Transverse colon (tissue), 3 donors: ENCODE measurements around the gene ZNF318.

ENCODE experiments used
- POLR2A ChIP-seq: fragments of 450-650 bp; IDR thresholded peaks from one replicate; pipeline ENCODE4 v1.6.1; 2016; ENCODE audit warnings: antibody characterized with exemption, mild to moderate bottlenecking, moderate library complexity
- TF ChIP-seq, protein P1 (sequence below), 5 experiments: fragments of 200-600 bp in 3 of 5; fragments of 450-650 bp in 2 of 5; sonication (generic) in 3 of 5; IDR thresholded peaks; 1 replicate in 2 of 5; 2 replicates in 3 of 5; pipeline ENCODE4 v1.5.1; 2016 to 2017; ENCODE audit warnings: antibody characterized with exemption in 5 of 5, inconsistent platforms in 3 of 5, mild to moderate bottlenecking in 2 of 5, moderate library complexity in 1 of 5

GRCh38 chr6:43302126-43302525 is 67.3 kb downstream of the ZNF318 start:
- TF ChIP-seq, protein P1, sequence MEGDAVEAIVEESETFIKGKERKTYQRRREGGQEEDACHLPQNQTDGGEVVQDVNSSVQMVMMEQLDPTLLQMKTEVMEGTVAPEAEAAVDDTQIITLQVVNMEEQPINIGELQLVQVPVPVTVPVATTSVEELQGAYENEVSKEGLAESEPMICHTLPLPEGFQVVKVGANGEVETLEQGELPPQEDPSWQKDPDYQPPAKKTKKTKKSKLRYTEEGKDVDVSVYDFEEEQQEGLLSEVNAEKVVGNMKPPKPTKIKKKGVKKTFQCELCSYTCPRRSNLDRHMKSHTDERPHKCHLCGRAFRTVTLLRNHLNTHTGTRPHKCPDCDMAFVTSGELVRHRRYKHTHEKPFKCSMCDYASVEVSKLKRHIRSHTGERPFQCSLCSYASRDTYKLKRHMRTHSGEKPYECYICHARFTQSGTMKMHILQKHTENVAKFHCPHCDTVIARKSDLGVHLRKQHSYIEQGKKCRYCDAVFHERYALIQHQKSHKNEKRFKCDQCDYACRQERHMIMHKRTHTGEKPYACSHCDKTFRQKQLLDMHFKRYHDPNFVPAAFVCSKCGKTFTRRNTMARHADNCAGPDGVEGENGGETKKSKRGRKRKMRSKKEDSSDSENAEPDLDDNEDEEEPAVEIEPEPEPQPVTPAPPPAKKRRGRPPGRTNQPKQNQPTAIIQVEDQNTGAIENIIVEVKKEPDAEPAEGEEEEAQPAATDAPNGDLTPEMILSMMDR (IDR thresholded peaks at IDR 0.05) = no peak
- TF ChIP-seq POLR2A = no peak
